GM12892 (cell line): ENCODE measurements around the gene KLK5.

ENCODE experiments used
- DNase-seq: peaks from one replicate; pipeline ENCODE4 v3.0.0; 2011; ENCODE audit not compliant: insufficient read length
- FAIRE-seq: peaks from 2 replicates; lab custom pipeline; 2011; peaks lifted over from hg19 to GRCh38; lab: Jason Lieb, UNC
- POLR2A ChIP-seq: IDR thresholded peaks from 2 replicates; pipeline ENCODE4 v1.6.1; 2011; ENCODE audit warnings: low read depth, low read length, control low read depth
- POLR2AphosphoS5 ChIP-seq: IDR thresholded peaks from 2 replicates; pipeline ENCODE4 v1.6.1; 2011; ENCODE audit warnings: low read depth, low read length, control low read depth
- TAF1 ChIP-seq: IDR thresholded peaks from 2 replicates; pipeline ENCODE4 v1.6.1; 2011; ENCODE audit warnings: low read depth, mild to moderate bottlenecking, control low read depth, low read length, borderline replicate concordance

KLK5 gene

GRCh38 chr19:50967929-50968715, 15.3 kb upstream of the KLK5 start:
- FAIRE-seq (no peak), DNase-seq (no peak)
- TF ChIP-seq POLR2AphosphoS5: no peak

- FAIRE-seq (no peak), DNase-seq (no peak)
- TF ChIP-seq POLR2AphosphoS5 (no peak), POLR2A (no peak), TAF1 (no peak)
Observed at GRCh38 chr19:50964266-50964665, 11.4 kb upstream of the KLK5 start.

DNA sequence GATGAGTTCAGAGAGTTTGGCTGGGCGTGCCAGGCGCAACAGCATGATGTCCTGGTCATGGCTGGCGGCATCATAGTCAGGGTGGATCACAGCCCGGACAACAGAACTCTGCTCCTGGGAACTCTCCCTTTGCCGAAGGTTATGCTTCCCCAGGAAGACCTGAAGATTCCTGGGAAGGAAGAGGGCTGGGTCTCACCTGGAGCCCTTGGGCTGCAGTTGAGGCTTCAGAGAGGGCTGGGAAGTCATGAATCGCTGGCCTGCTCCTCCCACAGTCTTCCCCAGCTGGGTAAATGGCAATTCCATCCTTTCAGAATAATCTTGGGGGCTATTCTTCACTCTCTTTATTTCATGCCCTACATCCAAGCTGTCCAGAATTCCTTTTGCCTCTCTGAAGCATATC, 10.5 kb upstream of the KLK5 start:
- DNase-seq (no peak), FAIRE-seq (no peak)
- TF ChIP-seq TAF1 (no peak), POLR2AphosphoS5 (no peak), POLR2A (no peak)

- DNase-seq (no peak), FAIRE-seq (no peak)
- no peak for TF ChIP-seq TAF1
- no peak for TF ChIP-seq POLR2AphosphoS5
- TF ChIP-seq POLR2A: no peak
Observed at GRCh38 chr19:50962245-50962644, 9.4 kb upstream of the KLK5 start.

GRCh38 chr19:50959731-50960500, 7.1 kb upstream of the KLK5 start:
- DNase-seq (no peak), FAIRE-seq (no peak)
- TF ChIP-seq TAF1 (no peak), POLR2AphosphoS5 (no peak), POLR2A (no peak)

- FAIRE-seq (no peak), DNase-seq (no peak)
- no peak for TF ChIP-seq POLR2A
- TF ChIP-seq POLR2AphosphoS5: no peak
- no peak for TF ChIP-seq TAF1
Observed at GRCh38 chr19:50957587-50957986, 4.7 kb upstream of the KLK5 start.

DNA sequence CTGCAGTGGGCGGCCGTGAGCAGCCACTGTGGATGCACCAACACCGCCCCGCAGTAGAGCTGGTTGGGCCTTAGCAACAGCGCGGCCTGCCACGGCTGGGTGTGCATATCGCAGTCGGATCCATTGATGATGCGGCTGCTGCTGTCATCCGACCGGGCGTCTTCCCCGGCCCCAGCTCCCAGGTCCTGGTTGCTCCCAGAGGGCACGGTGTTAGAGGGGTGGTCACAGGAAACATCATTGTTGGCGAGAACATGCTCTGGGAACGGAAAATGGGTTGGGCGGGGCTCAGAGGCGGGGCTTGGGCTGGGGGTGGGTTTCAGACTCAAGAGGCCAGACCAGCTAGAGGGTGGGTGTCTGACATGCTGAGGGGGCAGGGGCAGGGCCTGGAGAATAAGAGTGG, 3.0 kb downstream of the KLK5 start:
- DNase-seq (no peak), FAIRE-seq (no peak)
- TF ChIP-seq TAF1 (no peak), POLR2A (no peak), POLR2AphosphoS5 (no peak)

GRCh38 chr19:50947123-50947522, 5.7 kb downstream of the KLK5 start:
- FAIRE-seq (no peak), DNase-seq (no peak)
- no peak for TF ChIP-seq POLR2A
- no peak for TF ChIP-seq TAF1
- no peak for TF ChIP-seq POLR2AphosphoS5

DNA sequence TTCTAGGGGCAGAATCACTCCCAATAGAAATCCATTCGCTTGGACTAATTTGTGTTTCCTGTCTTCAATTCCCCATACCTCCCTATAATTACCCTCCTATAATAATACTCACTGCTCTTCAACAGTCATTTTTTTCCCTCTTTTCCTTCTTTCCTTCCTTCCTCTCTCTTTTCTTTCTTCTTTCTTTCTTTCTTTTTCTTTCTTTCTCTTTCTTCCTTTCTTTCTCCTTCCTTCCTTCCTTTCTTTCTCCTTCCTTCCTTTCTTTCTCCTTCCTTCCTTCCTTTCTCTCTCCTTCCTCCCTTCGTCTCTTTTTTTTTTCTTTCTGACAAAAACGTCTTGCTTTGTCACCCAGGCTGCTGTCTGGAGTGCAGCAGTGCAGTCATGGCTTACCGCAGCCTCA, 8.0 kb downstream of the KLK5 start:
- FAIRE-seq (no peak), DNase-seq (no peak)
- no peak for TF ChIP-seq TAF1
- TF ChIP-seq POLR2AphosphoS5: no peak
- TF ChIP-seq POLR2A: no peak

- FAIRE-seq (no peak), DNase-seq (no peak)
- TF ChIP-seq POLR2AphosphoS5: no peak
Observed at GRCh38 chr19:50943074-50943828, 9.6 kb downstream of the KLK5 start.

- DNase-seq (no peak), FAIRE-seq (no peak)
- TF ChIP-seq POLR2AphosphoS5: no peak
- no peak for TF ChIP-seq POLR2A
- TF ChIP-seq TAF1: no peak
Observed at GRCh38 chr19:50939596-50939995, 13.2 kb downstream of the KLK5 start.
